Activated T-cell treated with anti-CD3 and anti-CD28 coated beads for 4 hours (primary cell): ENCODE measurements around the gene FGF1.

Experiments
- DNase-seq: peaks from one replicate; pipeline ENCODE4 v3.0.0-alpha.2; 2020

The FGF1 gene

GRCh38 chr5:142605611-142606010, 80.3 kb downstream of the FGF1 start:
- no peak for DNase-seq

GRCh38 chr5:142602720-142603245, 83.1 kb downstream of the FGF1 start:
- DNase-seq = no peak

- DNase-seq = no peak
Measured at GRCh38 chr5:142601432-142601831, 84.5 kb downstream of the FGF1 start.

GRCh38 chr5:142600611-142601358, 85.1 kb downstream of the FGF1 start:
- DNase-seq = no peak

GRCh38 chr5:142600092-142600491, 85.8 kb downstream of the FGF1 start:
- no peak for DNase-seq

- DNase-seq = no peak
Measured at GRCh38 chr5:142598338-142598700, 87.6 kb downstream of the FGF1 start.

- no peak for DNase-seq
Measured at GRCh38 chr5:142597546-142598337, 88.1 kb downstream of the FGF1 start.

GRCh38 chr5:142597025-142597424, 88.9 kb downstream of the FGF1 start:
- no peak for DNase-seq

- DNase-seq = no peak
Measured at GRCh38 chr5:142592365-142592764, 93.5 kb downstream of the FGF1 start.

- DNase-seq = no peak
Measured at GRCh38 chr5:142590451-142591231, 95.2 kb downstream of the FGF1 start.

- DNase-seq = no peak
Measured at GRCh38 chr5:142589720-142590119, 96.2 kb downstream of the FGF1 start.

GRCh38 chr5:142587354-142587965, 98.4 kb downstream of the FGF1 start:
- no peak for DNase-seq

GRCh38 chr5:142586552-142586951, 99.3 kb downstream of the FGF1 start:
- no peak for DNase-seq

- no peak for DNase-seq
Measured at GRCh38 chr5:142585451-142585850, 100.4 kb downstream of the FGF1 start.

- no peak for DNase-seq
Measured at GRCh38 chr5:142584891-142585290, 101.0 kb downstream of the FGF1 start.

- no peak for DNase-seq
Measured at GRCh38 chr5:142578161-142578830, 107.6 kb downstream of the FGF1 start.

GRCh38 chr5:142576804-142577203, 109.1 kb downstream of the FGF1 start:
- DNase-seq = no peak

GRCh38 chr5:142576303-142576702, 109.6 kb downstream of the FGF1 start:
- DNase-seq = no peak

GRCh38 chr5:142572006-142572405, 113.9 kb downstream of the FGF1 start:
- no peak for DNase-seq

- no peak for DNase-seq
Measured at GRCh38 chr5:142571371-142571770, 114.5 kb downstream of the FGF1 start.

GRCh38 chr5:142569905-142570304, 116.0 kb downstream of the FGF1 start:
- no peak for DNase-seq

GRCh38 chr5:142568996-142569335, 116.9 kb downstream of the FGF1 start:
- no peak for DNase-seq
